Measurements from ENCODE around the gene TKTL1. TPM values are rescaled to one million over a fixed set of nuclear protein-coding genes. Genes with fewer than 3 reads are reported as not detected.

Gene TKTL1
- total RNA-seq, 3 donors from 2014 or later (not counting 1 experiment from before 2014, with no cell fraction given), result 17.1 to 42.8 (median 28.8) TPM

DNA sequence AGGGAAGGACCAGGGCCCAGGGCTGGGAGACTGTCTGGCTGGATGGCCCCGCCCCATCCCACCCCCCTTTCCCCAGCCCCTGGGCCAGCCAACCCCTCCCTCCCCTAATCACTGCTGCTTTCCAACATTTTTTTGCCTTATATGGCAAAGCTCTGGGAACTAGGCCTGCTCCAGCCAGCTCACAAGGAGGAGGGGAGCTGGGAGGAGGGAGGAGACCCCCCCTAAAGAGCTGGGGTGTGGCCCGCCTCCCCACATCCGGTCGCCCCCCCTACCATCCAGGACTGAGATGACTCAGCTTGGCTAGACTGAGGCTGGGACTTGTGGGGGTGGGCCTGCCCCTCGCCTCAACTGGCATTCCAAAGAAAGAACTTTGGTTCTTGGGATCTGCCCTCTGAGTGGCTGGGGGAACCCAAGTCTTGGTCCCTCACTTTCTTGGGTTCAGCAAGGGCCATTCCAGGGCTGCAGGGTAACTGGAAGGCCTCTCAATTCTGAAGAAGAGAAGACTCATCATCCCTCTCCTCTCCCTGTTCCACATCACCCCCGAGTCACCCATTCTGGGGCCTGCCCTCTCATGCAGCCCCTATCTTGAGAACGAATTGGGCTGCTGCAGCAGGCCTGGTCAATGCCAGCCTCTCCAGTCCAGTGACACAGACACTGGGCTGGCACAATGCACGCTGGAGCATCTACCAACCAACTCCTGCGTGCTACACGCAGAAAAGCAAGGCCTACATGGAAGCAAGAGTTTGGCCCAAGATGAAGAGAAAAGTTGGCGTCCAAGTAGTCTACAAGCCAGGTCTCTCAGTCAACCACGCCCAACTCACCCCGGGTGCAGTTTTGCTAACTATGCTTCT is 74.1 kb downstream of the TKTL1 start:
- Mint-ChIP-seq H3K4me1 (peaks cover 19 to 36% of the 10 kb centered on the region in 2 donors), H3K27ac (peak overlapping the region; percentile 95 to 97), H3K36me3 (no peaks in the 10 kb centered on the region), H3K27me3 (ENCODE audit: low read depth in 2 of 2) (no peaks in the 10 kb centered on the region), H3K9me3 (no peaks in the 10 kb centered on the region), H3K4me3 (peak overlapping the region; percentile 90)
- DNase-seq, result peak; percentile 67 to 81
- TF ChIP-seq, protein P1, sequence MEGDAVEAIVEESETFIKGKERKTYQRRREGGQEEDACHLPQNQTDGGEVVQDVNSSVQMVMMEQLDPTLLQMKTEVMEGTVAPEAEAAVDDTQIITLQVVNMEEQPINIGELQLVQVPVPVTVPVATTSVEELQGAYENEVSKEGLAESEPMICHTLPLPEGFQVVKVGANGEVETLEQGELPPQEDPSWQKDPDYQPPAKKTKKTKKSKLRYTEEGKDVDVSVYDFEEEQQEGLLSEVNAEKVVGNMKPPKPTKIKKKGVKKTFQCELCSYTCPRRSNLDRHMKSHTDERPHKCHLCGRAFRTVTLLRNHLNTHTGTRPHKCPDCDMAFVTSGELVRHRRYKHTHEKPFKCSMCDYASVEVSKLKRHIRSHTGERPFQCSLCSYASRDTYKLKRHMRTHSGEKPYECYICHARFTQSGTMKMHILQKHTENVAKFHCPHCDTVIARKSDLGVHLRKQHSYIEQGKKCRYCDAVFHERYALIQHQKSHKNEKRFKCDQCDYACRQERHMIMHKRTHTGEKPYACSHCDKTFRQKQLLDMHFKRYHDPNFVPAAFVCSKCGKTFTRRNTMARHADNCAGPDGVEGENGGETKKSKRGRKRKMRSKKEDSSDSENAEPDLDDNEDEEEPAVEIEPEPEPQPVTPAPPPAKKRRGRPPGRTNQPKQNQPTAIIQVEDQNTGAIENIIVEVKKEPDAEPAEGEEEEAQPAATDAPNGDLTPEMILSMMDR (IDR thresholded peaks at IDR 0.05), result no peak
- Histone ChIP-seq H3K4me3 (ENCODE audit: low read length) (peak overlapping the region; percentile 97), H3K9me3 (ENCODE audit: control insufficient read depth, insufficient read depth, low read length) (no peaks in the 10 kb centered on the region), H3K4me1 (ENCODE audit: control insufficient read depth, insufficient read depth, low read length) (peaks cover 69% of the 10 kb centered on the region), H3K27ac (ENCODE audit: low read length) (peak overlapping the region; percentile 100), H3K27me3 (ENCODE audit: control insufficient read depth, insufficient read depth, low read length) (no peaks in the 10 kb centered on the region), H3K36me3 (ENCODE audit: control insufficient read depth, insufficient read depth, low read length) (peaks cover 37% of the 10 kb centered on the region)
- peak; percentile 3 to 36 (median 9) for ATAC-seq
- intact Hi-C loops (cut with micrococcal nuclease), result loop anchor here (1.0 to 10.0 kb wide), 2 partner anchors 9 to 275 kb away; partner anchors contain the start of gene MECP2
- WGBS (ENCODE audit: insufficient coverage), result under 1% methylated on average over 8 of the region's 13 CpGs

DNA sequence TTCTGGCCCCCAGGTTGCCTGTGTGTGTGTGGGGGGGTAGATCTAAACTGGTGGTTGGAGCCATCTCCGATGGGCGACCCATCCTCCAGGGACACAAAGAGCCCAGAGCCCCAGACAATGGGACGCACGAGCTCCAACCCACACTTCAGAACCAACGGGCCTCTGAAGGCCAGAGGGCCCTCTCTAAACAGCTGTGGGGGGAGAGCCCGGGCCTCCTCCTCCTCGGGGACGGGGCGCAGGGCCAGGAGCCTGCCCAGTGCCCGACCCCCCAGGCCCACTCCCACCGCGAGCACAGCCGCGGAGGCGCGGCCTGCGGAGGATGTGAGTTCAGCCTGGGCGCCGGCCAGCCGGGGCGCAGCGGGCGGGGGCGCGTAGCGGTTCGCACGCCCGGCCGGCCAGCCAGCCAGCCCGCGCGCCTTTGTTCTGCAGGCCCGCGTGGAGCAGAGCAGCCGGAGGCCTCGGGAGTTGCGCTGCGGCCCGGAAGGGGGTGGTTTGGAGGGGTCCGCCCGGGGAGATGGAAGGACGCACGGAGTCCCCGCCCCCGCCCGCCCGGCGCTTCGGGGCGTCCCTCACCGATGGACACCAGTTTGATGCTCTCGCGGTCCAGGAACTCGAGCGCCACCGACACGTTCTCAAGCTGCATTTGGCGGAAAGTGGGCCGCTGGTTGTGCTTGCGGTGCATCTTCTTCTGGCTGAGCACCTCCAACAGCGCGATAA is 74.9 kb downstream of the TKTL1 start:
- Histone ChIP-seq H3K36me3 (ENCODE audit: control insufficient read depth, insufficient read depth, low read length) (peaks cover 29% of the 10 kb centered on the region), H3K4me1 (ENCODE audit: control insufficient read depth, insufficient read depth, low read length) (peaks cover 70% of the 10 kb centered on the region), H3K9me3 (ENCODE audit: control insufficient read depth, insufficient read depth, low read length) (no peaks in the 10 kb centered on the region), H3K4me3 (ENCODE audit: low read length) (peak overlapping the region; percentile 97), H3K27me3 (ENCODE audit: control insufficient read depth, insufficient read depth, low read length) (no peaks in the 10 kb centered on the region), H3K27ac (ENCODE audit: low read length) (peak overlapping the region; percentile 100)
- peaks cover 19 to 28% of the 10 kb centered on the region in 2 donors for H3K4me1 Mint-ChIP-seq
- H3K4me3 Mint-ChIP-seq, result peak overlapping the region; percentile 90
- DNase-seq, result peak in 1 of 2 donors; percentile 31
- WGBS (ENCODE audit: insufficient coverage), result 0% methylated on average over 62 of the region's 63 CpGs
- ATAC-seq, result no peak
- H3K27me3 Mint-ChIP-seq (ENCODE audit: low read depth in 2 of 2), result no peaks in the 10 kb centered on the region
- TF ChIP-seq, protein P1 (IDR thresholded peaks at IDR 0.05), result no peak
- peak overlapping the region; percentile 95 to 97 for H3K27ac Mint-ChIP-seq
- intact Hi-C loops (cut with micrococcal nuclease), result loop anchor here (10.0 kb wide), 1 partner anchor 276 kb away; the partner anchor contains the start of gene MECP2
- no peaks in the 10 kb centered on the region for H3K36me3 Mint-ChIP-seq
- no peaks in the 10 kb centered on the region for H3K9me3 Mint-ChIP-seq

GRCh38 chrX:154371017-154371788 is 75.6 kb downstream of the TKTL1 start:
- Histone ChIP-seq H3K27ac (ENCODE audit: low read length) (peak overlapping the region; percentile 79), H3K4me3 (ENCODE audit: low read length) (peak overlapping the region; percentile 97), H3K4me1 (ENCODE audit: control insufficient read depth, insufficient read depth, low read length) (peaks cover 63% of the 10 kb centered on the region), H3K27me3 (ENCODE audit: control insufficient read depth, insufficient read depth, low read length) (no peaks in the 10 kb centered on the region), H3K36me3 (ENCODE audit: control insufficient read depth, insufficient read depth, low read length) (peaks cover 21% of the 10 kb centered on the region), H3K9me3 (ENCODE audit: control insufficient read depth, insufficient read depth, low read length) (no peaks in the 10 kb centered on the region)
- H3K4me3 Mint-ChIP-seq, result peak overlapping the region; percentile 85
- H3K4me1 Mint-ChIP-seq, result peaks cover 19 to 24% of the 10 kb centered on the region in 2 donors
- no peaks in the 10 kb centered on the region for H3K36me3 Mint-ChIP-seq
- no peaks in the 10 kb centered on the region for H3K27me3 Mint-ChIP-seq (ENCODE audit: low read depth in 2 of 2)
- DNase-seq (peak; percentile 83 to 93), ATAC-seq (peak; percentile 47 to 74 (median 52))
- TF ChIP-seq, protein P1 (IDR thresholded peaks at IDR 0.05), result no peak
- intact Hi-C loops (cut with micrococcal nuclease), result loop anchor here (10.0 kb wide), 1 partner anchor 276 kb away; the partner anchor contains the start of gene MECP2
- WGBS (ENCODE audit: insufficient coverage), result under 1% methylated on average over 58 of the region's 77 CpGs
- no peaks in the 10 kb centered on the region for H3K9me3 Mint-ChIP-seq
- peak overlapping the region; percentile 95 to 97 for H3K27ac Mint-ChIP-seq

Data from natural killer cell (primary cell).